ENCODE data around the gene SVOPL.
"Not testable (repeated sequence)": the region's sequence is repeated elsewhere in the genome, so short reads cannot be mapped to it uniquely, and the experiment has no call there.

Gene SVOPL

GRCh38 chr7:138716889-138717288 lies 15.7 kb upstream of the SVOPL start:
- Mint-ChIP-seq H3K4me1 (peaks cover 22% of the 10 kb centered on the region), H3K27ac (no peak overlapping the region), H3K9me3 (no peaks in the 10 kb centered on the region), H3K36me3 (no peaks in the 10 kb centered on the region), H3K4me3 (peak overlapping the region; percentile 74)
- DNase-seq (ENCODE audit: low spot score in 2 of 2) (no peak), ATAC-seq (no peak)

- ATAC-seq (peak; percentile 66), DNase-seq (ENCODE audit: low spot score in 2 of 2) (no peak)
- H3K27ac Mint-ChIP-seq: no peak overlapping the region
- H3K4me1 Mint-ChIP-seq: peaks cover 19% of the 10 kb centered on the region
- no peaks in the 10 kb centered on the region for H3K36me3 Mint-ChIP-seq
- H3K9me3 Mint-ChIP-seq: no peaks in the 10 kb centered on the region
- no peak overlapping the region for H3K4me3 Mint-ChIP-seq
Measured at GRCh38 chr7:138713191-138713590, 12.0 kb upstream of the SVOPL start.

DNA sequence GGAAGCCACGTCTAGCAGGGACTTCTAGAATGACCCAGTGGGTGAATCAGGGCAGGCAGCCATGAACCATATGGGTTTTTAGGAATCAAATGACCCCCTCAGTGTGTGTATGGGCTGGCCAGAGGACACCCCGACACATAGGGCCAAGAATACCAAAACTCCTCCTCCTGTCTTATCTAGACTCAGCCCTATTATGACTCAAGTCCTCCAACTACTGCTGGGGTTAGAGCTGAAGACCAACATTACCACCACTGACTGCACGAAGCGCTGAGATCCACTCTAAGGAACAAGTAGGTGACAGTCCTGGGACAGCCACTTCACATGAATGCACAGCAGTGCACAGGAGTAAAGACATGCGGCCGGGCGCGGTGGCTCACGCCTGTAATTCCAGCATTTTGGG lies 11.5 kb upstream of the SVOPL start:
- Mint-ChIP-seq H3K9me3 (no peaks in the 10 kb centered on the region), H3K4me3 (no peak overlapping the region), H3K4me1 (peaks cover 14% of the 10 kb centered on the region), H3K27ac (no peak overlapping the region), H3K36me3 (no peaks in the 10 kb centered on the region)
- ATAC-seq: peak; percentile 34
- no peak for DNase-seq (ENCODE audit: low spot score in 2 of 2)

DNA sequence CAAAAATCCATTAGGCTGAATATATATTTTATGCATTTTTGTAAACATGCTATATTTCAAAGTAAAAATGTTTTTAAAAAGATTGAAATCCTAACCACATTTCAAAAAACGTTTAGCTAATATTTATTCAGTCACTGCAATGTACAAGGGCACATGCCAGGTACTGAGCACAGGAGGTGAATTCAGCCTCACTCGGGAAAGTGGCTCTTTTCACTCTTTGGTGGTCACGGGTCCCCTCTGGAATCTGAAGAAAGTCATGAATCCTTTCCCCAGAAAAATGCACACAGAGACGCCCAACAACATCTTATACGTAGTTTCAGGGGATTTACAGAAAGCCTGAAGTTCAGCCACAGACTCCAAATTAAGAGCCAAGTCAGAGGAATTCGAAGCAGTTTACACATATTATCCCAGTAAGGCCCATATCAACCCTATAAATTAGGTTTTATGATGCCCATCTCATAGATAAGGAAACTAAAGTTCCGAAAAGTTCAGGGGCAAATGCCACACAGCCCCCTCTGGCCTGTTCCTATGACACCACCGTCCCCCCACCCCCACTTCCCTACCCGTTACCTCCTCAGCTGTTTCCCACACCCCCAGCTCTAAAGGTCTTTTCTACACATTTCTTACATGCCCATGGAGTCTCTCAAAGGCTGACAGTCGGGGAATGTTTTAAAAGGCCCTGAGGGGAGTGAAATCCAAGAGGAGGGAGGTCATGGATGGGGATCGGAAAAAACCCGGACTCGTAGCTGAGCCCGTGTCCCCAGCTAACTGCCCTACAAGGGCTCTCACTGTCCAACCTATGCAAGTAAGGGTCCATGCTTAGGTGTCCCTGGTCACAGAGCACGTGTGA lies 9.6 kb upstream of the SVOPL start:
- DNase-seq (ENCODE audit: low spot score in 2 of 2): no peak
- Mint-ChIP-seq H3K4me3 (no peak overlapping the region), H3K9me3 (no peaks in the 10 kb centered on the region), H3K36me3 (no peaks in the 10 kb centered on the region), H3K27ac (no peak overlapping the region), H3K4me1 (peaks cover 4% of the 10 kb centered on the region)
- ATAC-seq: no peak

DNA sequence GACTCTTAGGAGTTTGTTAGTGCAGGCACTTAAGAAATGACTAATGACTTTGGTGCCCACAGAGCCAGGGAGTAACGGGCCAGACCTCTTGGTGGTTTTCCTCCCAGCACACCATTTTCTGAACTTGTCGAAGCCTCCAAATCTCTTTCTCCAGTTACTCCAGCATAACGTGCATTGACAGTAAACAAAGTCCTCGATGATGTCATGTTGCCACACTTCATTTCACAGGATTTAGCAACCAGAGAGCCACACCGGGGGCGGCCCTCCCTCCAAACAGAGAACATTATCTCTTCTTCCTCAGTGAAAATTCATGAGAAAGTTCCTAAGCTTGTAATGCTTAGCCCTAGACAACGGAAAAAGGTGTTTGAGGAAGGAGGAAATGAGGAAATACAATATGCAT lies 4.0 kb upstream of the SVOPL start:
- no peaks in the 10 kb centered on the region for H3K36me3 Mint-ChIP-seq
- H3K4me1 Mint-ChIP-seq: no peaks in the 10 kb centered on the region
- H3K9me3 Mint-ChIP-seq: no peaks in the 10 kb centered on the region
- DNase-seq (ENCODE audit: low spot score in 2 of 2) (no peak), ATAC-seq (no peak)
- no peak overlapping the region for H3K4me3 Mint-ChIP-seq
- no peak overlapping the region for H3K27ac Mint-ChIP-seq

DNA sequence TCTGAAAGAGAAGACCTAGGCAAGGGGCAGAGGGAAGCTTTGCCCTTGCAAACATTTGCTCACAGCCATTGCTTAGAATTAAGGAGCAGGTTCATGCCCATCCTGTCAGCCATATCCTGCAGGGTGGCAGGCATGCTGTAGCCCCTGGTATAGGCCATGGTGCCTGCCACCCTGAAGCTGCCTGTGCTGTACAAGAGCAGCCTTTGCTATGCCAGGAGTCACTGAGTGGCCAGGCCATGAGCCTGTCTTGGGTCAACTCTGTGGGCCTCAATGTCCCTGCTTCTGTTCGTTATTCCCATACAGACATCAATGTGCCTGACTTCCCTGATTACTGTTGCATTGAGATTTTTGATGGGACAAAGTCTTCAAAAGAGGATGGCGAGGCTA lies 368 bp upstream of the SVOPL start:
- H3K36me3 Mint-ChIP-seq: no peaks in the 10 kb centered on the region
- H3K27ac Mint-ChIP-seq: no peak overlapping the region
- DNase-seq (ENCODE audit: low spot score in 2 of 2) (no peak), ATAC-seq (no peak)
- H3K4me3 Mint-ChIP-seq: no peak overlapping the region
- no peaks in the 10 kb centered on the region for H3K4me1 Mint-ChIP-seq
- no peaks in the 10 kb centered on the region for H3K9me3 Mint-ChIP-seq

DNA sequence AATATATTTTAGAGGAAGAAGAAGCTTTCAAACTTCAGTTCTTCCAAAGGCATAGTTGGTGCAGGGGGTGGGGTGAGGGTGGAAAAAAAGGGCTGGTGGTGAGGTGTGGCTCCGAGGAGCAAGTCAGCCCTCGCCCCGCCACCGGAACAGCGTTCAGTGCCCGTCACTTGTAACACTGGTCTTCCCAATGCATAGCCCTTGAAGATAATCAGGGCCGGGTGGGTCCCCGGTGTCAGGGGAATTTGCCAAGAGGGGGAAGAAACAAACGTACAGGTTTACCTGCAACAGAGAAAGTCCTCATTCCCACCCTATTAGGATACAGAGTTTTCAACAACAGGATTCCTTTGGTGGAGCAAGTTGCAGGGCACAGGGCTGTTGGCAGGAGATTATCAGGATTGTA lies 1.5 kb downstream of the SVOPL start:
- no peaks in the 10 kb centered on the region for H3K9me3 Mint-ChIP-seq
- ATAC-seq (no peak), DNase-seq (ENCODE audit: low spot score in 2 of 2) (no peak)
- no peaks in the 10 kb centered on the region for H3K4me1 Mint-ChIP-seq
- H3K4me3 Mint-ChIP-seq: no peak overlapping the region
- H3K27ac Mint-ChIP-seq: no peak overlapping the region
- no peaks in the 10 kb centered on the region for H3K36me3 Mint-ChIP-seq

GRCh38 chr7:138698281-138698680 lies 2.9 kb downstream of the SVOPL start:
- ATAC-seq (no peak), DNase-seq (ENCODE audit: low spot score in 2 of 2) (no peak)
- Mint-ChIP-seq H3K4me1 (no peaks in the 10 kb centered on the region), H3K9me3 (no peaks in the 10 kb centered on the region), H3K4me3 (no peak overlapping the region), H3K27ac (no peak overlapping the region), H3K36me3 (no peaks in the 10 kb centered on the region)

DNA sequence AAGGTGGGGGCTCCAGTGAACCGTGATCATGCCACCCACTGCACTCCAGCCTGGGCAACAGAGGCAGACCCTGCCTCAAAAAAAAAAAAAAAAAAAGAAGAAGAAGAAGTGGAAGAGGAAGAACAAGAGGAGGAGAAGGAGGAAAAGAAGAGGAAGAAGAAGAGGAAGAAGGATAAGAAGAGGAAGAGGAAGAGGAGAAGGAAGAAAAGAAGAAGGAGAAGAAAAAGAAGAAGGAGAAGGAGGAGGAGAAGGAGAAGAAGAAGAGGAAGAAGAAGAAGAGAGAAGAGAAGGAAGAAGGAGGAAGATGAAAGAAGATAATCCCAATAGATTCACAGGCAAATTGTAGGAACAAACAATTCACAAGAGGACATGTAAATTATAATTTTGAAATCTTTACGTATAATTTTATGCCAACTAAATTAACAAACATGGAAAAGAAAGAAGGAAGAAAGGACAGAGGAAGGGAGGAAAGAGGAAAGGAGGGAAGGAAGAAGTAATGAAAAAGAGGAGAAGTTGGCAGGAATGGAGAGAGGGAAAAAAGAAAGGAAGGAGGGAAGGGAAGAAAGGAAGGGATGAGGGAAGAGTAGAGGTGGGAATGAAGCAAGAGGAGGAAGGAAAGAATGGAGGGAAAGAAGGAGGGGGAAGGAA lies 3.5 kb downstream of the SVOPL start:
- DNase-seq (ENCODE audit: low spot score in 2 of 2): no peak
- Mint-ChIP-seq H3K4me3 (no peak overlapping the region), H3K9me3 (no peaks in the 10 kb centered on the region), H3K36me3 (no peaks in the 10 kb centered on the region), H3K4me1 (no peaks in the 10 kb centered on the region), H3K27ac (no peak overlapping the region)
- ATAC-seq: no peak

GRCh38 chr7:138695776-138696175 lies 5.4 kb downstream of the SVOPL start:
- not testable (repeated sequence) for DNase-seq (ENCODE audit: low spot score in 2 of 2); H3K4me3 Mint-ChIP-seq; H3K36me3 Mint-ChIP-seq; H3K27ac Mint-ChIP-seq; ATAC-seq; H3K4me1 Mint-ChIP-seq; H3K9me3 Mint-ChIP-seq

GRCh38 chr7:138695106-138695505 lies 6.1 kb downstream of the SVOPL start:
- Mint-ChIP-seq H3K9me3 (no peaks in the 10 kb centered on the region), H3K4me3 (no peak overlapping the region), H3K36me3 (no peaks in the 10 kb centered on the region), H3K4me1 (no peaks in the 10 kb centered on the region), H3K27ac (no peak overlapping the region)
- no peak for ATAC-seq
- no peak for DNase-seq (ENCODE audit: low spot score in 2 of 2)

- H3K9me3 Mint-ChIP-seq: no peaks in the 10 kb centered on the region
- H3K4me3 Mint-ChIP-seq: no peak overlapping the region
- H3K27ac Mint-ChIP-seq: no peak overlapping the region
- no peaks in the 10 kb centered on the region for H3K36me3 Mint-ChIP-seq
- no peak for ATAC-seq
- no peak for DNase-seq (ENCODE audit: low spot score in 2 of 2)
- H3K4me1 Mint-ChIP-seq: no peaks in the 10 kb centered on the region
Measured at GRCh38 chr7:138691178-138691577, 10.0 kb downstream of the SVOPL start.

- Mint-ChIP-seq H3K4me1 (no peaks in the 10 kb centered on the region), H3K27ac (no peak overlapping the region), H3K4me3 (no peak overlapping the region), H3K9me3 (no peaks in the 10 kb centered on the region), H3K36me3 (no peaks in the 10 kb centered on the region)
- ATAC-seq (no peak), DNase-seq (ENCODE audit: low spot score in 2 of 2) (no peak)
Measured at GRCh38 chr7:138690495-138690894, 10.7 kb downstream of the SVOPL start.

DNA sequence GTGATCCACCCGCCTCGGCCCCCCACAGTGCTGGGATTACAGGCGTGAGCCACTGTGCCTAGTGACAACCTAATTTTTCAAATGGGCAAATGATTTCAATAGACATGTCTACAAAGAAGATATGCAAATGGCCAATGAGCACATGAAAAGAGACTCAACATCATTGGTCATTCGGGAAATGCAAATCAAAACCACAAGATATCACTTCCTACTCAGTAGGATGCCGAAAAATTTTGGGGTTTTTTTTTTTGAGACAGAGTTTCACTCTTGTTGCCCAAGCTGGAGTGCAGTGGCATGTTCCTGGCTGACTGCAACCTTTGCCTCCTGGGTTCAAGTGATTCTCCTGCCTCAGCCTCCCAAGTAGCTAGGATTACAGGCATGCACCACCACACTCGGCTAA lies 13.1 kb downstream of the SVOPL start:
- not testable (repeated sequence) for H3K4me1 Mint-ChIP-seq; H3K36me3 Mint-ChIP-seq; H3K9me3 Mint-ChIP-seq; H3K4me3 Mint-ChIP-seq; DNase-seq (ENCODE audit: low spot score in 2 of 2); ATAC-seq; H3K27ac Mint-ChIP-seq

- ATAC-seq: no peak
- H3K27ac Mint-ChIP-seq: no peak overlapping the region
- no peaks in the 10 kb centered on the region for H3K36me3 Mint-ChIP-seq
- no peak for DNase-seq (ENCODE audit: low spot score in 2 of 2)
- no peak overlapping the region for H3K4me3 Mint-ChIP-seq
- no peaks in the 10 kb centered on the region for H3K9me3 Mint-ChIP-seq
- no peaks in the 10 kb centered on the region for H3K4me1 Mint-ChIP-seq
Measured at GRCh38 chr7:138684340-138684739, 16.8 kb downstream of the SVOPL start.

GRCh38 chr7:138679793-138680192 lies 21.4 kb downstream of the SVOPL start:
- ATAC-seq: no peak

More at GRCh38 chr7:138679793-138680192, 21.4 kb downstream of the SVOPL start:
- no peak for DNase-seq (ENCODE audit: low spot score in 2 of 2)
- Mint-ChIP-seq H3K4me1 (no peaks in the 10 kb centered on the region), H3K27ac (no peak overlapping the region), H3K36me3 (no peaks in the 10 kb centered on the region), H3K9me3 (no peaks in the 10 kb centered on the region), H3K4me3 (no peak overlapping the region)
